Uterus (tissue), 4 donors: ENCODE results near the gene PTPRN2. TPM values are rescaled to one million over a fixed set of nuclear protein-coding genes. Genes with fewer than 3 reads are reported as not detected.

Experiments
- DNase-seq, 2 donors: peaks; one replicate each; pipeline ENCODE4 v3.0.0-alpha.2; 2019 to 2020
- H3K27ac ChIP-seq, 2 donors: fragments of 200-600 bp; sonication (generic); 1 replicate in 1 of 2; 2 replicates in 1 of 2; pipeline ENCODE4 v1.5.1; 2016 to 2018
- H3K27me3 ChIP-seq, 2 donors: fragments of 200-600 bp; sonication (generic); one replicate each; pipeline ENCODE4 v1.5.1; 2018 to 2019; ENCODE audit warnings: control low read depth in 1 of 2
- H3K36me3 ChIP-seq, 2 donors: fragments of 200-600 bp; sonication (generic); one replicate each; pipeline ENCODE4 v1.5.1; 2019; ENCODE audit warnings: control low read depth in 1 of 2
- H3K4me1 ChIP-seq, 2 donors: fragments of 200-600 bp; sonication (generic); one replicate each; pipeline ENCODE4 v1.5.1; 2018 to 2019; ENCODE audit warnings: control low read depth in 1 of 2
- H3K4me3 ChIP-seq, 2 donors: fragments of 200-600 bp; sonication (generic); 1 replicate in 1 of 2; 2 replicates in 1 of 2; pipeline ENCODE4 v1.5.1; 2018 to 2019; ENCODE audit warnings: mild to moderate bottlenecking in 1 of 2
- H3K9me3 ChIP-seq, 2 donors: fragments of 200-600 bp; sonication (generic); one replicate each; pipeline ENCODE4 v1.5.1; 2019; ENCODE audit warnings: control low read depth in 1 of 2
- CTCF ChIP-seq, 4 experiments: fragments of 200-600 bp in 2 of 4; fragments of 450-650 bp in 2 of 4; sonication (generic) in 2 of 4; IDR thresholded peaks; one replicate each; pipeline ENCODE4 v1.5.1; 2016 to 2019; ENCODE audit warnings: antibody characterized with exemption in 4 of 4, mild to moderate bottlenecking in 2 of 4, moderate library complexity in 1 of 4
- POLR2A ChIP-seq, 2 donors: fragments of 450-650 bp; IDR thresholded peaks; one replicate each; pipeline ENCODE4 v1.6.1; 2016; ENCODE audit warnings: antibody characterized with exemption in 2 of 2, mild to moderate bottlenecking in 1 of 2, moderate library complexity in 1 of 2
- intact Hi-C: fragments of 100-400 bp; cut with DNase I; formaldehyde crosslinking; loops from one replicate; pipeline ENCODE4 v1.15.1; 2023; ENCODE audit warnings: low total_unique reads
- total RNA-seq, 4 donors: library from RNA; depleted of rRNA in 3 of 4; stranded (reverse); fragments of >200 nt in 3 of 4; gene quantifications; one replicate each; pipeline versions ENCODE4 v1.1.0 to v1.2.4, GENCODE V29; 2014 to 2023
- donor health status: DM: yes; HTN: yes; CAD: no.

PTPRN2 gene
- total RNA-seq, 4 donors from 2014 or later: 1.2 to 5.2 (median 2.3) TPM

GRCh38 chr7:158111049-158111751, 476.4 kb downstream of the PTPRN2 start:
- TF ChIP-seq POLR2A (IDR thresholded peaks at IDR 0.05) (no peak), CTCF (IDR thresholded peaks at IDR 0.05) (no peak)
- Histone ChIP-seq H3K36me3 (no peaks in the 10 kb centered on the region), H3K27me3 (no peaks in the 10 kb centered on the region), H3K4me3 (no peak overlapping the region), H3K27ac (no peak overlapping the region), H3K4me1 (no peaks in the 10 kb centered on the region), H3K9me3 (no peaks in the 10 kb centered on the region)
- DNase-seq: no peak
- intact Hi-C loops: no loop called here

GRCh38 chr7:158110661-158111048, 477.0 kb downstream of the PTPRN2 start:
- TF ChIP-seq CTCF (IDR thresholded peaks at IDR 0.05): no peak
- TF ChIP-seq POLR2A (IDR thresholded peaks at IDR 0.05): no peak
- no peaks in the 10 kb centered on the region for H3K36me3 ChIP-seq
- H3K27ac ChIP-seq: no peak overlapping the region
- intact Hi-C loops: no loop called here
- no peaks in the 10 kb centered on the region for H3K27me3 ChIP-seq
- H3K9me3 ChIP-seq: no peaks in the 10 kb centered on the region
- DNase-seq: no peak
- no peaks in the 10 kb centered on the region for H3K4me1 ChIP-seq
- H3K4me3 ChIP-seq: no peak overlapping the region

GRCh38 chr7:158110034-158110590, 477.5 kb downstream of the PTPRN2 start:
- DNase-seq: no peak
- Histone ChIP-seq H3K27me3 (no peaks in the 10 kb centered on the region), H3K4me3 (no peak overlapping the region), H3K4me1 (no peaks in the 10 kb centered on the region), H3K36me3 (no peaks in the 10 kb centered on the region), H3K27ac (no peak overlapping the region), H3K9me3 (no peaks in the 10 kb centered on the region)
- intact Hi-C loops: no loop called here
- no peak for TF ChIP-seq POLR2A (IDR thresholded peaks at IDR 0.05)
- TF ChIP-seq CTCF (IDR thresholded peaks at IDR 0.05): no peak

- H3K4me1 ChIP-seq: no peaks in the 10 kb centered on the region
- DNase-seq: no peak
These were observed 478.1 kb downstream of the PTPRN2 start for GRCh38 chr7:158109364-158110033.

More at GRCh38 chr7:158109364-158110033, 478.1 kb downstream of the PTPRN2 start:
- intact Hi-C loops: no loop called here
- TF ChIP-seq CTCF (IDR thresholded peaks at IDR 0.05) (no peak), POLR2A (IDR thresholded peaks at IDR 0.05) (no peak)
- Histone ChIP-seq H3K36me3 (no peaks in the 10 kb centered on the region), H3K27ac (no peak overlapping the region), H3K9me3 (no peaks in the 10 kb centered on the region), H3K4me3 (no peak overlapping the region), H3K27me3 (no peaks in the 10 kb centered on the region)
